Transverse colon (tissue), 4 donors: ENCODE data around the gene RGS7. TPM values are rescaled to one million over a fixed set of nuclear protein-coding genes. Genes with fewer than 3 reads are reported as not detected.
"Not testable (repeated sequence)": the region's sequence is repeated elsewhere in the genome, so short reads cannot be mapped to it uniquely, and the experiment has no call there.

Source experiments
- DNase-seq: peaks from one replicate; pipeline ENCODE4 v3.0.0-alpha.2; 2019
- H3K27ac ChIP-seq, 4 donors: fragments of 200-600 bp; sonication (generic); 2 replicates each; pipeline ENCODE4 v1.5.1; 2016 to 2018; ENCODE audit warnings: inconsistent platforms in 4 of 4
- H3K27me3 ChIP-seq: fragments of 200-600 bp; sonication (generic); 2 replicates; pipeline ENCODE4 v1.5.1; 2017; ENCODE audit warnings: inconsistent platforms
- H3K36me3 ChIP-seq, 4 donors: fragments of 200-600 bp; sonication (generic); 2 replicates each; pipeline ENCODE4 v1.5.1; 2017 to 2019; ENCODE audit warnings: inconsistent platforms in 4 of 4
- H3K4me1 ChIP-seq, 4 donors: fragments of 200-600 bp; sonication (generic); 2 replicates each; pipeline ENCODE4 v1.5.1; 2017 to 2020; ENCODE audit warnings: inconsistent platforms in 4 of 4
- H3K4me3 ChIP-seq, 4 donors: fragments of 200-600 bp; sonication (generic); 1 replicate in 1 of 4; 2 replicates in 3 of 4; pipeline versions ENCODE4 v1.5.1 to v1.6.1; 2017 to 2019; ENCODE audit warnings: inconsistent platforms in 4 of 4
- H3K9me3 ChIP-seq, 2 donors: fragments of 200-600 bp; sonication (generic); 2 replicates each; pipeline ENCODE4 v1.5.1; 2017 to 2019; ENCODE audit warnings: inconsistent platforms in 2 of 2
- EP300 ChIP-seq: sonication (generic); formaldehyde crosslinking; IDR thresholded peaks from one replicate; pipeline ENCODE4 v1.6.1; 2017; ENCODE audit warnings: antibody characterized with exemption, low read depth
- POLR2A ChIP-seq: fragments of 450-650 bp; IDR thresholded peaks from one replicate; pipeline ENCODE4 v1.6.1; 2016; ENCODE audit warnings: antibody characterized with exemption, mild to moderate bottlenecking, moderate library complexity
- POLR2AphosphoS5 ChIP-seq, 3 donors: sonication (generic); formaldehyde crosslinking; IDR thresholded peaks; one replicate each; pipeline ENCODE4 v1.6.1; 2016; ENCODE audit warnings: antibody characterized with exemption in 3 of 3
- WGBS, 2 donors: methylation state at CpG; one replicate each; pipeline ENCODE4 v1.1.5; 2018; ENCODE audit warnings: low coverage in 1 of 2; 5-methylcytosine and 5-hydroxymethylcytosine counted together
- in situ Hi-C, 4 donors: fragments of 200-750 bp; cut with MboI; loops; one replicate each; pipeline versions ENCODE4 v1.15.0 to v1.15.1; 2017; ENCODE audit warnings: low sequenced_read_pairs in 3 of 4, low pct_ligation_motif_present in 1 of 4, low pct_unique_long_range_greater_than_20kb in 1 of 4
- intact Hi-C: fragments of 100-400 bp; cut with DNase I; formaldehyde crosslinking; loops from one replicate; pipeline ENCODE4 v1.15.1; 2023; ENCODE audit warnings: low total_unique reads
- total RNA-seq, 4 donors: library from RNA; depleted of rRNA; stranded (reverse); fragments of >200 nt; gene quantifications; one replicate each; pipeline ENCODE4 v1.1.0, GENCODE V29; 2016
- TF ChIP-seq, protein P1 (sequence below), 5 experiments: fragments of 200-600 bp in 3 of 5; fragments of 450-650 bp in 2 of 5; sonication (generic) in 3 of 5; IDR thresholded peaks; 1 replicate in 2 of 5; 2 replicates in 3 of 5; pipeline ENCODE4 v1.5.1; 2016 to 2017; ENCODE audit warnings: antibody characterized with exemption in 5 of 5, inconsistent platforms in 3 of 5, mild to moderate bottlenecking in 2 of 5, moderate library complexity in 1 of 5

The RGS7 gene
- total RNA-seq, 4 donors from 2014 or later: 1.5 to 2.0 TPM; not detected in 2

- in situ Hi-C loops: loop anchor here in 2 of 4 donors (25.0 kb wide), 2 partner anchors 199 to 749 kb away; no protein-coding TSS in a partner anchor
These were observed 619.2 kb downstream of the RGS7 start for GRCh38 chr1:240737766-240738265.

DNA sequence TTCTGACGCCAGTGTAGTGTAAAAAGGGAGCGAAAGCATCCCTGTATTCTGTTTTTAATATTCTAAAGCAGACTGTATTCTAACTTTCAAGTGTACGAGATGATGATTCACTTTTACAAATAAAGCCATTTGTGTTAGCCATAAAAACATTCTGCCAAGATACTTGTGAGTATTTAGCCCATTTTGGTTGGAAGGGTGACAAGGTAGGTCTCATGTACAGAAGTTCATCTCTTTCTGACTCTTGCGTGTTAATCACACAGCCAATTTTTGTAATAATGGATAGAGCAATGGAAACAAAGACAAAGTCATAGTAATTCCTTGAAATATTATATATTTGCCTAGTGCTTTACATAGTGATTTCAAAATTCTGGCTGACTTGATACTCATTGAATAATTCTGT, 619.7 kb downstream of the RGS7 start:
- Histone ChIP-seq H3K27ac (no peak overlapping the region), H3K9me3 (no peaks in the 10 kb centered on the region), H3K4me1 (no peaks in the 10 kb centered on the region), H3K27me3 (no peaks in the 10 kb centered on the region), H3K36me3 (no peaks in the 10 kb centered on the region), H3K4me3 (no peak overlapping the region)
- TF ChIP-seq POLR2AphosphoS5 (IDR thresholded peaks at IDR 0.05): no peak
- TF ChIP-seq POLR2A: no peak
- no peak for TF ChIP-seq EP300
- TF ChIP-seq, protein P1, sequence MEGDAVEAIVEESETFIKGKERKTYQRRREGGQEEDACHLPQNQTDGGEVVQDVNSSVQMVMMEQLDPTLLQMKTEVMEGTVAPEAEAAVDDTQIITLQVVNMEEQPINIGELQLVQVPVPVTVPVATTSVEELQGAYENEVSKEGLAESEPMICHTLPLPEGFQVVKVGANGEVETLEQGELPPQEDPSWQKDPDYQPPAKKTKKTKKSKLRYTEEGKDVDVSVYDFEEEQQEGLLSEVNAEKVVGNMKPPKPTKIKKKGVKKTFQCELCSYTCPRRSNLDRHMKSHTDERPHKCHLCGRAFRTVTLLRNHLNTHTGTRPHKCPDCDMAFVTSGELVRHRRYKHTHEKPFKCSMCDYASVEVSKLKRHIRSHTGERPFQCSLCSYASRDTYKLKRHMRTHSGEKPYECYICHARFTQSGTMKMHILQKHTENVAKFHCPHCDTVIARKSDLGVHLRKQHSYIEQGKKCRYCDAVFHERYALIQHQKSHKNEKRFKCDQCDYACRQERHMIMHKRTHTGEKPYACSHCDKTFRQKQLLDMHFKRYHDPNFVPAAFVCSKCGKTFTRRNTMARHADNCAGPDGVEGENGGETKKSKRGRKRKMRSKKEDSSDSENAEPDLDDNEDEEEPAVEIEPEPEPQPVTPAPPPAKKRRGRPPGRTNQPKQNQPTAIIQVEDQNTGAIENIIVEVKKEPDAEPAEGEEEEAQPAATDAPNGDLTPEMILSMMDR (IDR thresholded peaks at IDR 0.05): no peak
- DNase-seq: no peak
- WGBS, 2 donors: 70 to 72% methylated on average over 4 of the region's 4 CpGs
- in situ Hi-C loops (loop anchor here in 2 of 4 donors (25.0 kb wide), 2 partner anchors 200 to 750 kb away; no protein-coding TSS in a partner anchor), intact Hi-C loops (no loop called here)

More at GRCh38 chr1:240737766-240738265, 619.2 kb downstream of the RGS7 start:
- Histone ChIP-seq H3K36me3 (no peaks in the 10 kb centered on the region), H3K27ac (no peak overlapping the region), H3K4me3 (no peak overlapping the region), H3K27me3 (no peaks in the 10 kb centered on the region), H3K9me3 (no peaks in the 10 kb centered on the region), H3K4me1 (no peaks in the 10 kb centered on the region)
- TF ChIP-seq POLR2A (no peak), POLR2AphosphoS5 (IDR thresholded peaks at IDR 0.05) (no peak), EP300 (no peak)
- TF ChIP-seq, protein P1 (IDR thresholded peaks at IDR 0.05): no peak
- DNase-seq: no peak
- intact Hi-C loops: no loop called here
- WGBS, 2 donors: 88 to 91% methylated on average over 6 of the region's 6 CpGs

- DNase-seq, intact Hi-C loops, H3K4me1 ChIP-seq, H3K36me3 ChIP-seq, H3K27me3 ChIP-seq, H3K27ac ChIP-seq, H3K4me3 ChIP-seq, H3K9me3 ChIP-seq: not testable (repeated sequence)
- in situ Hi-C loops: loop anchor here in 3 of 4 donors (5.0 to 25.0 kb wide), 3 partner anchors 203 to 753 kb away; no protein-coding TSS in a partner anchor
- 87 to 92% methylated on average over 3 of the region's 3 CpGs for WGBS, 2 donors
These were observed 622.3 kb downstream of the RGS7 start for GRCh38 chr1:240734705-240735104.

DNA sequence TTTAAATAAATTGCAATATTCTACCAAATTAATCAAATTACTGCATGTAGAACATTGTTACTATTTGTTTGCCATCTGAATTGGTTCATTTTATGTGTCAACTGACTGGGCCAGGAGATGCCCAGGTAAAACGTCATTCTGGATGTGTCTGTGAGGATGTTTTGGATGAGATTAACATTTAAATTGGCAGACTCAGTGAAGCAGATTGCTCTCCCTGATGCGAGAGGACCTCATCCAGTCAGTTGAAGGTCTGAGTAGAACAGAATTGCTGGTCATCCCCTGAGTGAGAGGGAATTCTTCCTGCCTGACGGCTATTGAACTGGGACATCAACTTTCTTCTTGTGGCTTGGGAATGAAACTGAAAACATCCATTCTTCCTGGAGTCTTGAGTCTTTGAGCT, 623.0 kb downstream of the RGS7 start:
- WGBS, 2 donors: 14 to 67% methylated on average over 1 to 3 of the region's 3 CpGs
- H3K36me3 ChIP-seq: no peaks in the 10 kb centered on the region
- intact Hi-C loops (no loop called here), in situ Hi-C loops (loop anchor here in 3 of 4 donors (5.0 to 25.0 kb wide), 3 partner anchors 203 to 753 kb away; no protein-coding TSS in a partner anchor)
- no peak for DNase-seq
- no peak overlapping the region for H3K27ac ChIP-seq
- H3K4me3 ChIP-seq: no peak overlapping the region
- H3K27me3 ChIP-seq: no peaks in the 10 kb centered on the region
- no peaks in the 10 kb centered on the region for H3K4me1 ChIP-seq
- TF ChIP-seq, protein P1 (IDR thresholded peaks at IDR 0.05): no peak
- no peak for TF ChIP-seq POLR2AphosphoS5 (IDR thresholded peaks at IDR 0.05)
- TF ChIP-seq EP300: no peak
- no peak for TF ChIP-seq POLR2A
- no peaks in the 10 kb centered on the region for H3K9me3 ChIP-seq

- H3K27ac ChIP-seq: no peak overlapping the region
- H3K9me3 ChIP-seq: no peaks in the 10 kb centered on the region
- WGBS, 2 donors: 8 to 22% methylated on average over 5 of the region's 5 CpGs
- no peaks in the 10 kb centered on the region for H3K4me1 ChIP-seq
- no peak for DNase-seq
- intact Hi-C loops (no loop called here), in situ Hi-C loops (loop anchor here in 3 of 4 donors (5.0 to 25.0 kb wide), 3 partner anchors 205 to 755 kb away; no protein-coding TSS in a partner anchor)
- TF ChIP-seq POLR2A: no peak
- TF ChIP-seq, protein P1 (IDR thresholded peaks at IDR 0.05): peak; percentile 56 to 72 (median 64)
- H3K4me3 ChIP-seq: no peak overlapping the region
- no peaks in the 10 kb centered on the region for H3K36me3 ChIP-seq
- H3K27me3 ChIP-seq: no peaks in the 10 kb centered on the region
These were observed 624.6 kb downstream of the RGS7 start for GRCh38 chr1:240732390-240732789.
